SU-DHL-6 (cell line): ENCODE measurements around the gene SLAIN1.

Experiments used
- H2AFZ ChIP-seq: fragments of 200-600 bp; sonication (generic); 2 replicates; pipeline ENCODE4 v1.6.1; 2014; ENCODE audit warnings: low read depth, mild to moderate bottlenecking, moderate library complexity, mixed read lengths, antibody characterized with exemption, low read length; ENCODE audit not compliant: severe bottlenecking
- H3F3A ChIP-seq: fragments of 200-600 bp; shearing (Covaris generic); 2 replicates; pipeline ENCODE4 v1.6.0; 2016; ENCODE audit warnings: antibody characterized with exemption, mild to moderate bottlenecking; ENCODE audit not compliant: insufficient read depth
- H3K27ac ChIP-seq: fragments of 200-600 bp; sonication (generic); 2 replicates; pipeline ENCODE4 v1.5.1; 2016; ENCODE audit warnings: low read depth, mild to moderate bottlenecking, low read length, moderate library complexity, mixed read lengths
- H3K27me3 ChIP-seq: fragments of 200-600 bp; sonication (generic), shearing (Covaris generic); 2 replicates; pipeline ENCODE4 v1.6.0; 2014; ENCODE audit warnings: mild to moderate bottlenecking, low read length
- H3K36me3 ChIP-seq: fragments of 200-600 bp; sonication (generic); 2 replicates; pipeline ENCODE4 v1.6.1; 2014; ENCODE audit warnings: mild to moderate bottlenecking, low read length, mixed read lengths
- H3K4me2 ChIP-seq: fragments of 300-600, 200-600 bp; shearing (Covaris generic), sonication (generic); 2 replicates; pipeline ENCODE4 v1.6.0; 2014; ENCODE audit warnings: low read length, low read depth, mild to moderate bottlenecking; ENCODE audit not compliant: poor library complexity, severe bottlenecking
- H3K4me3 ChIP-seq: fragments of 200-600 bp; sonication (generic); 2 replicates; pipeline ENCODE4 v1.5.1; 2014; ENCODE audit warnings: antibody characterized with exemption, low read length, mild to moderate bottlenecking, mixed read lengths; ENCODE audit not compliant: insufficient read depth, poor library complexity, severe bottlenecking
- H3K79me2 ChIP-seq: fragments of 200-600 bp; sonication (generic); 2 replicates; pipeline ENCODE4 v1.6.1; 2014; ENCODE audit warnings: mild to moderate bottlenecking, low read length, moderate library complexity; ENCODE audit not compliant: insufficient read depth
- H3K9ac ChIP-seq: fragments of 200-600 bp; sonication (generic); 2 replicates; pipeline ENCODE4 v1.7.0; 2014; ENCODE audit warnings: mild to moderate bottlenecking, low read length
- H3K9me2 ChIP-seq: fragments of 200-600 bp; sonication (generic); replicated peaks from 2 replicates; pipeline ENCODE4 v1.6.1; 2014; ENCODE audit warnings: low read length; ENCODE audit not compliant: insufficient read depth
- H3K9me3 ChIP-seq: fragments of 200-600 bp; sonication (generic); 2 replicates; pipeline ENCODE4 v1.6.1; 2014; ENCODE audit warnings: low read length, mixed read lengths; ENCODE audit not compliant: insufficient read depth
- H4K20me1 ChIP-seq: fragments of 200-600 bp; sonication (generic); 2 replicates; pipeline ENCODE4 v1.6.1; 2014; ENCODE audit warnings: low read depth, mild to moderate bottlenecking, antibody characterized with exemption, low read length, moderate library complexity, mixed read lengths
- EZH2phosphoT487 ChIP-seq: fragments of 200-600 bp; sonication (generic), shearing (Covaris generic); conservative IDR thresholded peaks from 2 replicates; pipeline ENCODE4 v1.6.1; 2018; ENCODE audit warnings: mild to moderate bottlenecking, antibody characterized with exemption, low read length, moderate library complexity, mixed read lengths
- TF ChIP-seq, protein P1 (sequence below): fragments of 200-600 bp; sonication (generic); IDR thresholded peaks from one replicate; pipeline ENCODE4 v1.5.1; 2017; ENCODE audit warnings: antibody characterized with exemption, mild to moderate bottlenecking, low read length, moderate library complexity; ENCODE audit not compliant: insufficient read depth, poor library complexity, severe bottlenecking

Gene SLAIN1

DNA sequence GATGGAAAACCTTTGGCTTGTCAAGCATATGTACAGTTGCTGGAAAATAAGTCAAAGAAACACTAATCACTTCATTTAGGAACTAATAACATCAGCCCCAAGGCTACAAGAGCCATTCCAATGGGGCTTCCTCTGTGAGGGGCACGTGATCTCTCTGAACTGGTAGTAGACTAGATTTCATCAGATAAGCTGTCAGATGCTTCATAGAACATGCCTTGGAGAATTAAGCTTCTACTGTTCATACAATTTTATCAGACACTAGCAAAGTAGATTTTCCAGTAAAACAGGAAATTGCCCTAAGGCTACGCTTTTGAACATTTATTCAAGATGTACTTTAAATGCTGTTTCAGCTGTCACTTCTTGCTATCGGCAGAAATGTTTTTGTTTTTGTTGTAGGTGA, 113.4 kb downstream of the SLAIN1 start:
- TF ChIP-seq, protein P1, sequence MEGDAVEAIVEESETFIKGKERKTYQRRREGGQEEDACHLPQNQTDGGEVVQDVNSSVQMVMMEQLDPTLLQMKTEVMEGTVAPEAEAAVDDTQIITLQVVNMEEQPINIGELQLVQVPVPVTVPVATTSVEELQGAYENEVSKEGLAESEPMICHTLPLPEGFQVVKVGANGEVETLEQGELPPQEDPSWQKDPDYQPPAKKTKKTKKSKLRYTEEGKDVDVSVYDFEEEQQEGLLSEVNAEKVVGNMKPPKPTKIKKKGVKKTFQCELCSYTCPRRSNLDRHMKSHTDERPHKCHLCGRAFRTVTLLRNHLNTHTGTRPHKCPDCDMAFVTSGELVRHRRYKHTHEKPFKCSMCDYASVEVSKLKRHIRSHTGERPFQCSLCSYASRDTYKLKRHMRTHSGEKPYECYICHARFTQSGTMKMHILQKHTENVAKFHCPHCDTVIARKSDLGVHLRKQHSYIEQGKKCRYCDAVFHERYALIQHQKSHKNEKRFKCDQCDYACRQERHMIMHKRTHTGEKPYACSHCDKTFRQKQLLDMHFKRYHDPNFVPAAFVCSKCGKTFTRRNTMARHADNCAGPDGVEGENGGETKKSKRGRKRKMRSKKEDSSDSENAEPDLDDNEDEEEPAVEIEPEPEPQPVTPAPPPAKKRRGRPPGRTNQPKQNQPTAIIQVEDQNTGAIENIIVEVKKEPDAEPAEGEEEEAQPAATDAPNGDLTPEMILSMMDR, result no peak
- no peak for TF ChIP-seq EZH2phosphoT487
- Histone ChIP-seq H3K79me2 (no peaks in the 10 kb centered on the region), H3K9me2 (no peaks in the 10 kb centered on the region), H3K27ac (no peak overlapping the region), H3K4me2 (no peak overlapping the region), H4K20me1 (no peaks in the 10 kb centered on the region), H3F3A (no peaks in the 10 kb centered on the region), H3K9ac (no peak overlapping the region), H3K4me3 (no peak overlapping the region), H2AFZ (no peak overlapping the region), H3K27me3 (no peaks in the 10 kb centered on the region), H3K36me3 (no peaks in the 10 kb centered on the region), H3K9me3 (no peaks in the 10 kb centered on the region)

- no peak overlapping the region for H3K4me3 ChIP-seq
- TF ChIP-seq EZH2phosphoT487, result no peak
- TF ChIP-seq, protein P1, result no peak
- no peaks in the 10 kb centered on the region for H3K36me3 ChIP-seq
- no peak overlapping the region for H2AFZ ChIP-seq
- no peak overlapping the region for H3K27ac ChIP-seq
- no peak overlapping the region for H3K9ac ChIP-seq
- H3K9me3 ChIP-seq, result no peaks in the 10 kb centered on the region
- no peaks in the 10 kb centered on the region for H3K27me3 ChIP-seq
- H3K4me2 ChIP-seq, result no peak overlapping the region
- H3K9me2 ChIP-seq, result no peaks in the 10 kb centered on the region
- H3K79me2 ChIP-seq, result no peaks in the 10 kb centered on the region
- H4K20me1 ChIP-seq, result no peaks in the 10 kb centered on the region
- H3F3A ChIP-seq, result no peaks in the 10 kb centered on the region
Observed at GRCh38 chr13:77811381-77811780, 113.9 kb downstream of the SLAIN1 start.

- H3K79me2 ChIP-seq, result no peaks in the 10 kb centered on the region
- H3K4me3 ChIP-seq, result no peak overlapping the region
- H3K27ac ChIP-seq, result no peak overlapping the region
- no peaks in the 10 kb centered on the region for H3F3A ChIP-seq
- no peak overlapping the region for H3K9ac ChIP-seq
- no peaks in the 10 kb centered on the region for H3K27me3 ChIP-seq
- H3K4me2 ChIP-seq, result no peak overlapping the region
- no peak overlapping the region for H2AFZ ChIP-seq
- H3K9me3 ChIP-seq, result no peaks in the 10 kb centered on the region
- no peaks in the 10 kb centered on the region for H4K20me1 ChIP-seq
- TF ChIP-seq EZH2phosphoT487, result no peak
- TF ChIP-seq, protein P1, result no peak
- no peaks in the 10 kb centered on the region for H3K9me2 ChIP-seq
- H3K36me3 ChIP-seq, result no peaks in the 10 kb centered on the region
Observed at GRCh38 chr13:77811981-77812380, 114.5 kb downstream of the SLAIN1 start.
